ENCODE measurements around the gene ACTR1A. TPM values are rescaled to one million over a fixed set of nuclear protein-coding genes. Genes with fewer than 3 reads are reported as not detected.

ACTR1A gene
- total RNA-seq, 1 donor from 2014 or later, result 154 TPM

Other genes starting within 250 kb of the ACTR1A start
- 33.0 and 35.7 TPM in 2 replicates for gene NFKB2, start 107.0 kb downstream of the ACTR1A start, total RNA-seq
- 0.23 and 0.34 TPM in 2 replicates for gene PSD, start 83.9 kb downstream of the ACTR1A start, total RNA-seq
- 9.7 and 12.6 TPM in 2 replicates for gene FBXL15, start 81.9 kb downstream of the ACTR1A start, total RNA-seq
- gene CUEDC2, start 70.1 kb downstream of the ACTR1A start, total RNA-seq, result 48.5 and 51.2 TPM in 2 replicates
- 0.05 TPM in 1 of 2 replicates, not detected in the other for gene C10orf95, start 51.2 kb downstream of the ACTR1A start, total RNA-seq
- 3.1 and 9.7 TPM in 2 replicates for gene SUFU, start 1.3 kb upstream of the ACTR1A start, total RNA-seq
- 65.7 and 124 TPM in 2 replicates for gene TRIM8, start 141.8 kb upstream of the ACTR1A start, total RNA-seq
- 3.6 and 4.6 TPM in 2 replicates for gene ARL3, start 211.7 kb upstream of the ACTR1A start, total RNA-seq
- gene SFXN2, start 211.9 kb upstream of the ACTR1A start, total RNA-seq, result 7.1 and 13.7 TPM in 2 replicates
- 73.9 and 103 TPM in 2 replicates for gene WBP1L, start 241.2 kb upstream of the ACTR1A start, total RNA-seq